K562 (cell line): ENCODE data around the gene SETD1B. TPM values are rescaled to one million over a fixed set of nuclear protein-coding genes. Genes with fewer than 3 reads are reported as not detected.

ENCODE experiments used
- CHD2 ChIP-seq: IDR thresholded peaks from 2 replicates; pipeline ENCODE4 v1.6.1; 2011; ENCODE audit warnings: low read depth, low read length
- HDAC1 ChIP-seq, 2 experiments: fragments of 450-650 bp; IDR thresholded peaks; 2 replicates each; pipeline ENCODE4 v1.6.1; 2016 to 2017; ENCODE audit warnings: inconsistent platforms in 1 of 2, mild to moderate bottlenecking in 1 of 2, moderate library complexity in 1 of 2
- KDM2B ChIP-seq: fragments of 250-450 bp; sonication (Bioruptor Pico); IDR thresholded peaks from 2 replicates; pipeline ENCODE4 v1.8.0; 2021; ENCODE audit warnings: mild to moderate bottlenecking, moderate library complexity
- KDM4B ChIP-seq, 2 experiments: fragments of 450-650 bp in 1 of 2; sonication (generic) in 1 of 2; IDR thresholded peaks; 2 replicates each; pipeline ENCODE4 v1.6.1; 2016 to 2017; ENCODE audit warnings: borderline replicate concordance in 2 of 2, antibody characterized with exemption in 1 of 2, low read depth in 1 of 2, mild to moderate bottlenecking in 1 of 2
- L3MBTL2 ChIP-seq: fragments of 450-650 bp; IDR thresholded peaks from 2 replicates; pipeline ENCODE4 v1.6.1; 2016; ENCODE audit warnings: mild to moderate bottlenecking, moderate library complexity
- LCOR ChIP-seq: sonication (generic); formaldehyde crosslinking; IDR thresholded peaks from 2 replicates; pipeline ENCODE4 v1.8.0; 2022; ENCODE audit warnings: mild to moderate bottlenecking, missing genetic modification reagents
- MXI1 ChIP-seq: IDR thresholded peaks from 2 replicates; pipeline ENCODE4 v1.6.1; 2011; ENCODE audit warnings: low read depth, mild to moderate bottlenecking, improper control_type of control experiment, low read length
- NELFE ChIP-seq: IDR thresholded peaks from 2 replicates; pipeline ENCODE4 v1.6.1; 2011; ENCODE audit warnings: mild to moderate bottlenecking; ENCODE audit not compliant: insufficient read depth, insufficient read length
- PHTF2 ChIP-seq: fragments of 250-450 bp; sonication (Bioruptor Pico); IDR thresholded peaks from 2 replicates; pipeline ENCODE4 v1.5.0; 2021; ENCODE audit warnings: mild to moderate bottlenecking
- POLR2H ChIP-seq: IDR thresholded peaks from 2 replicates; pipeline ENCODE4 v1.6.1; 2016; ENCODE audit warnings: missing genetic modification characterization, low read depth, mild to moderate bottlenecking, control low read depth, missing compliant biosample characterization, moderate library complexity
- SRF ChIP-seq, 2 experiments: fragments of 250-450, 450-650 bp in 1 of 2; sonication (Bioruptor Pico) in 1 of 2; sonication (generic) in 1 of 2; formaldehyde crosslinking; IDR thresholded peaks; 2 replicates each; pipeline versions ENCODE4 v1.5.0 to v1.5.1; 2020 to 2022; ENCODE audit warnings: mild to moderate bottlenecking in 1 of 2, missing genetic modification reagents in 1 of 2
- TARDBP ChIP-seq: fragments of 450-650 bp; IDR thresholded peaks from 2 replicates; pipeline ENCODE4 v1.6.1; 2016
- ZBTB7A ChIP-seq: IDR thresholded peaks from 2 replicates; pipeline ENCODE4 v1.6.1; 2011; ENCODE audit warnings: low read depth, mild to moderate bottlenecking, low read length, moderate library complexity, borderline replicate concordance; ENCODE audit not compliant: control insufficient read depth
- ZNF551 ChIP-seq: fragments of 250-450 bp; sonication (Bioruptor Pico); IDR thresholded peaks from 2 replicates; pipeline ENCODE4 v1.5.0; 2021; ENCODE audit warnings: mild to moderate bottlenecking, moderate library complexity
- polyA plus RNA-seq, 8 experiments: library from polyadenylated mRNA; depleted of rRNA in 4 of 8; stranded (reverse) in 5 of 8; unstranded in 3 of 8; fragments of >200 nt; fragmentation: Nextera tagmentation in 2 of 8; fragmentation: Illumina TruSeq in 1 of 8; extraction: Ambion mirVana in 2 of 8; extraction: Trizol in 1 of 8; gene quantifications; 2 replicates each; pipeline versions ENCODE4 v1.2.1 to v1.2.3, GENCODE V29; 2011 to 2014; ENCODE audit warnings: inconsistent platforms in 1 of 8, missing spikeins in 1 of 8
- total RNA-seq, 7 experiments: library from RNA; depleted of rRNA in 6 of 7; stranded (reverse); fragments of >200 nt in 6 of 7; fragmentation: Illumina TruSeq in 2 of 7; extraction: Trizol in 2 of 7; gene quantifications; 2 replicates each; pipeline versions ENCODE4 v1.2.1 to v1.2.3, GENCODE V29; 2011 to 2021; ENCODE audit warnings: low replicate concordance in 1 of 7
- TF ChIP-seq, protein P1 (sequence below), 2 experiments: IDR thresholded peaks; 2 replicates each; pipeline ENCODE4 v1.6.1; 2011; ENCODE audit warnings: borderline replicate concordance in 1 of 2, control low read depth in 1 of 2, low read depth in 1 of 2, low read length in 1 of 2, mild to moderate bottlenecking in 1 of 2, mixed read lengths in 1 of 2, moderate library complexity in 1 of 2; ENCODE audit not compliant: insufficient read depth in 1 of 2, insufficient read length in 1 of 2, poor library complexity in 1 of 2, severe bottlenecking in 1 of 2; ENCODE audit errors: extremely low read depth in 1 of 2
- TF ChIP-seq, protein P2 (sequence below): IDR thresholded peaks from 2 replicates; pipeline ENCODE4 v1.6.1; 2011; ENCODE audit not compliant: insufficient read length; ENCODE audit errors: extremely low read depth
- TF ChIP-seq, protein P3 (sequence below), 2 experiments: fragments of 450-650 bp in 1 of 2; sonication (generic) in 1 of 2; formaldehyde crosslinking in 1 of 2; IDR thresholded peaks in 1 of 2; conservative IDR thresholded peaks in 1 of 2; 2 replicates each; pipeline versions ENCODE4 v1.6.1 to v1.8.1; 2016 to 2023; ENCODE audit warnings: mild to moderate bottlenecking in 2 of 2, moderate library complexity in 2 of 2, inconsistent platforms in 1 of 2, missing genetic modification reagents in 1 of 2
- TF ChIP-seq, protein P4 (sequence below): fragments of 450-650 bp; conservative IDR thresholded peaks from 2 replicates; pipeline ENCODE4 v1.6.1; 2016; ENCODE audit warnings: missing genetic modification characterization, low read depth, mild to moderate bottlenecking, control low read depth, missing compliant biosample characterization
- TF ChIP-seq, protein P5 (sequence below), 2 experiments: fragments of 450-650 bp; conservative IDR thresholded peaks; 2 replicates each; pipeline ENCODE4 v1.6.1; 2017; ENCODE audit warnings: mild to moderate bottlenecking in 2 of 2, moderate library complexity in 2 of 2

SETD1B gene
- total and polyA plus RNA-seq, 9 of the 15 experiments (the other 6 are each of a cell fraction or from before 2014, with no cell fraction given), result 0.48 to 26.6 (median 2.3) TPM

DNA sequence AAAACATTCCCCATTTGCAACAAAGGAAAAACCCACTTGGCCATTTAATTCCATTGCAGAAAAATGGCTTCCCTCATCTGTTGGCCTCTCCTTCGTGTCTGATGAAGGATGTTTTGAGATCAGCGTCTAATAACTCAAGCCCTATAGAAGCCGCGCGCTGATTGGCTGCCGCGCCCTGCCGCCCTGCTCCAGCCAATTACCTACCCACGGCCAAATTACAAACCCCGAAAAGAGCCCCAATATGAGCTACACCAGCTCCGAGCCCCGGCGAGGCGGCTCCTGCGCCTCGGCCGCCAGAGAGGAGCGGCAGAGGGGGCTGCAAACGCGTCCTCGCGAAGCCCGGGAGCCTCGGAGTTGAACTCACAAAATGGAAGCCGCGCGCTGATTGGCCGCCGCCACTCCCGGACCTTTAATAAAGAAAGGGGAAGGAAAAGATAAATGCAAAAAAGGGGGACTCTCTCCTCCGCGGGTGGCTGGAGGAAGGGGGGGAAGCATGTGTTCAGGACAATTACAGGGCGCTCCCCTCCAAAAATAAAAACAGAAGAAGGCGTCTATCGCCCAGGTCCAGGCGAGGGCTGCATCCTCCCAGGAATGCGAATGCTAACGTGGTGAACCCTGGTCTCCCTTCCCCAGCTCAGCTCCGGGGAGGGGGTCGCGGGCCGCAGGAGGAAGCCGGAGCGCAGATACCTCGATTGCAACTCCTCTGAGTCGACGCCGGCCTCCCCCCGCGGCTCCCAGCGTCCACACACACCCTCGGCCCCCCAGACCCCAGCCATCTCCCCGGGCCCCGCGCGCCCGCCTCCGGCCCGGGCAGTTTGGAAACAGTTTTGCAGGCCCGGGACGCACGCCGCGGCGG is 738 bp upstream of the SETD1B start (continued):
- TF ChIP-seq, protein P1, sequence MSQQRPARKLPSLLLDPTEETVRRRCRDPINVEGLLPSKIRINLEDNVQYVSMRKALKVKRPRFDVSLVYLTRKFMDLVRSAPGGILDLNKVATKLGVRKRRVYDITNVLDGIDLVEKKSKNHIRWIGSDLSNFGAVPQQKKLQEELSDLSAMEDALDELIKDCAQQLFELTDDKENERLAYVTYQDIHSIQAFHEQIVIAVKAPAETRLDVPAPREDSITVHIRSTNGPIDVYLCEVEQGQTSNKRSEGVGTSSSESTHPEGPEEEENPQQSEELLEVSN (IDR thresholded peaks at IDR 0.05; ENCODE audit: borderline replicate concordance in 1 of 2, extremely low read depth in 1 of 2, insufficient read depth in 1 of 2, insufficient read length in 1 of 2, low read depth in 1 of 2, low read length in 1 of 2, poor library complexity in 1 of 2, severe bottlenecking in 1 of 2), result peak; percentile 28 to 39
- TF ChIP-seq LCOR (CRISPR knock-in tag), result peak; percentile 39; the same call in 1 of the 2 replicates
- 0 out of 4 replicates have a peak, but pooled peaks of 1 of the 2 experiments have one; percentile 27 for TF ChIP-seq SRF (CRISPR knock-in tag; IDR thresholded peaks at IDR 0.05)
- TF ChIP-seq MXI1, result no peak
- peak; percentile 81 for TF ChIP-seq L3MBTL2
- peak; percentile 98 for TF ChIP-seq POLR2H (tag)
- 0 out of 2 replicates have a peak, but pooled peaks have one; percentile 34 for TF ChIP-seq TARDBP
- peak; percentile 97 for TF ChIP-seq ZBTB7A
- TF ChIP-seq KDM2B (CRISPR knock-in tag), result peak; percentile 63; the same call in 1 of the 2 replicates
- no peak for TF ChIP-seq ZNF551
- TF ChIP-seq, protein P2, sequence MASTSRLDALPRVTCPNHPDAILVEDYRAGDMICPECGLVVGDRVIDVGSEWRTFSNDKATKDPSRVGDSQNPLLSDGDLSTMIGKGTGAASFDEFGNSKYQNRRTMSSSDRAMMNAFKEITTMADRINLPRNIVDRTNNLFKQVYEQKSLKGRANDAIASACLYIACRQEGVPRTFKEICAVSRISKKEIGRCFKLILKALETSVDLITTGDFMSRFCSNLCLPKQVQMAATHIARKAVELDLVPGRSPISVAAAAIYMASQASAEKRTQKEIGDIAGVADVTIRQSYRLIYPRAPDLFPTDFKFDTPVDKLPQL, result peak; percentile 58
- TF ChIP-seq KDM4B (IDR thresholded peaks at IDR 0.05; ENCODE audit: borderline replicate concordance in 2 of 2, low read depth in 1 of 2), result 0 out of 4 replicates have a peak, but pooled peaks of 1 of the 2 experiments have one; percentile 35
- TF ChIP-seq, protein P3, sequence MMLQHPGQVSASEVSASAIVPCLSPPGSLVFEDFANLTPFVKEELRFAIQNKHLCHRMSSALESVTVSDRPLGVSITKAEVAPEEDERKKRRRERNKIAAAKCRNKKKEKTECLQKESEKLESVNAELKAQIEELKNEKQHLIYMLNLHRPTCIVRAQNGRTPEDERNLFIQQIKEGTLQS (IDR thresholded peaks at IDR 0.05), result no peak
- TF ChIP-seq, protein P3 (CRISPR knock-in tag; conservative IDR thresholded peaks at IDR 0.05), result 0 out of 2 replicates have a peak, but pooled peaks have one; percentile 58
- TF ChIP-seq HDAC1 (IDR thresholded peaks at IDR 0.05), result peak in 1 of 2 experiments; percentile 31; a peak in 1 of 4 replicates
- peak; percentile 84 for TF ChIP-seq CHD2
- TF ChIP-seq, protein P4, sequence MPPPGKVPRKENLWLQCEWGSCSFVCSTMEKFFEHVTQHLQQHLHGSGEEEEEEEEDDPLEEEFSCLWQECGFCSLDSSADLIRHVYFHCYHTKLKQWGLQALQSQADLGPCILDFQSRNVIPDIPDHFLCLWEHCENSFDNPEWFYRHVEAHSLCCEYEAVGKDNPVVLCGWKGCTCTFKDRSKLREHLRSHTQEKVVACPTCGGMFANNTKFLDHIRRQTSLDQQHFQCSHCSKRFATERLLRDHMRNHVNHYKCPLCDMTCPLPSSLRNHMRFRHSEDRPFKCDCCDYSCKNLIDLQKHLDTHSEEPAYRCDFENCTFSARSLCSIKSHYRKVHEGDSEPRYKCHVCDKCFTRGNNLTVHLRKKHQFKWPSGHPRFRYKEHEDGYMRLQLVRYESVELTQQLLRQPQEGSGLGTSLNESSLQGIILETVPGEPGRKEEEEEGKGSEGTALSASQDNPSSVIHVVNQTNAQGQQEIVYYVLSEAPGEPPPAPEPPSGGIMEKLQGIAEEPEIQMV (tag), result 0 out of 2 replicates have a peak, but pooled peaks have one; percentile 17
- no peak for TF ChIP-seq NELFE
- TF ChIP-seq, protein P5, sequence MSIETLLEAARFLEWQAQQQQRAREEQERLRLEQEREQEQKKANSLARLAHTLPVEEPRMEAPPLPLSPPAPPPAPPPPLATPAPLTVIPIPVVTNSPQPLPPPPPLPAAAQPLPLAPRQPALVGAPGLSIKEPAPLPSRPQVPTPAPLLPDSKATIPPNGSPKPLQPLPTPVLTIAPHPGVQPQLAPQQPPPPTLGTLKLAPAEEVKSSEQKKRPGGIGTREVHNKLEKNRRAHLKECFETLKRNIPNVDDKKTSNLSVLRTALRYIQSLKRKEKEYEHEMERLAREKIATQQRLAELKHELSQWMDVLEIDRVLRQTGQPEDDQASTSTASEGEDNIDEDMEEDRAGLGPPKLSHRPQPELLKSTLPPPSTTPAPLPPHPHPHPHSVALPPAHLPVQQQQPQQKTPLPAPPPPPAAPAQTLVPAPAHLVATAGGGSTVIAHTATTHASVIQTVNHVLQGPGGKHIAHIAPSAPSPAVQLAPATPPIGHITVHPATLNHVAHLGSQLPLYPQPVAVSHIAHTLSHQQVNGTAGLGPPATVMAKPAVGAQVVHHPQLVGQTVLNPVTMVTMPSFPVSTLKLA (conservative IDR thresholded peaks at IDR 0.05), result peak; percentile 48 to 66; a peak in 3 of 4 replicates
- TF ChIP-seq PHTF2 (CRISPR knock-in tag), result no peak; the same call in 1 of the 2 replicates
